Stimulated activated CD8-positive, alpha-beta memory T cell treated with anti-CD3 and anti-CD28 coated beads, Interleukin-15, amount 100 ng/mL, for 48 hours (primary cell): ENCODE data around the gene ZACN.

Source experiments
- DNase-seq, 2 donors: peaks; one replicate each; pipeline ENCODE4 v3.0.0-alpha.2; 2020; ENCODE audit warnings: low read depth in 2 of 2

ZACN gene

GRCh38 chr17:76102944-76103273 is 23.9 kb downstream of the ZACN start:
- DNase-seq = no peak

GRCh38 chr17:76103274-76104139 is 24.5 kb downstream of the ZACN start, which contains the start of gene EXOC7:
EXOC7 (minus strand) TSS chr17:76103787; CDS start chr17:76103692, 95 bp downstream.
- peak; percentile 88 to 89 for DNase-seq

GRCh38 chr17:76104140-76104895 is 25.3 kb downstream of the ZACN start:
- DNase-seq = no peak

GRCh38 chr17:76104896-76105231 is 25.9 kb downstream of the ZACN start:
- DNase-seq = no peak

- no peak for DNase-seq
Measured at GRCh38 chr17:76106703-76107102, 27.7 kb downstream of the ZACN start.

- DNase-seq = no peak
Measured at GRCh38 chr17:76107509-76107908, 28.5 kb downstream of the ZACN start.

GRCh38 chr17:76111956-76112355 is 33.0 kb downstream of the ZACN start:
- no peak for DNase-seq

GRCh38 chr17:76115138-76115754 is 36.3 kb downstream of the ZACN start:
- no peak for DNase-seq

GRCh38 chr17:76119409-76120371 is 40.7 kb downstream of the ZACN start:
- DNase-seq = no peak

- no peak for DNase-seq
Measured at GRCh38 chr17:76120658-76121008, 41.7 kb downstream of the ZACN start.

- no peak for DNase-seq
Measured at GRCh38 chr17:76121932-76122430, 43.0 kb downstream of the ZACN start.

- no peak for DNase-seq
Measured at GRCh38 chr17:76122431-76123190, 43.6 kb downstream of the ZACN start.

- no peak for DNase-seq
Measured at GRCh38 chr17:76123191-76123499, 44.2 kb downstream of the ZACN start.

- no peak for DNase-seq
Measured at GRCh38 chr17:76123749-76124581, 45.0 kb downstream of the ZACN start.

- DNase-seq = no peak
Measured at GRCh38 chr17:76124582-76125390, 45.8 kb downstream of the ZACN start.

- DNase-seq = no peak
Measured at GRCh38 chr17:76125391-76125675, 46.4 kb downstream of the ZACN start.

GRCh38 chr17:76125922-76126321 is 46.9 kb downstream of the ZACN start:
- DNase-seq = no peak

- no peak for DNase-seq
Measured at GRCh38 chr17:76130473-76130872, 51.5 kb downstream of the ZACN start.

GRCh38 chr17:76131051-76131691 is 52.2 kb downstream of the ZACN start:
- DNase-seq = no peak
